Activated CD4-positive, alpha-beta T cell treated with anti-CD3 and anti-CD28 coated beads, Interleukin-2, Interleukin-4, amounts not matched to agents 100 ng/mL and 50 ng/mL, durations not matched to agents 16 hours and 8 hours (primary cell): Measurements from ENCODE around the gene RSU1.
"Not testable (repeated sequence)": the region's sequence is repeated elsewhere in the genome, so short reads cannot be mapped to it uniquely, and the experiment has no call there.

Source experiments
- DNase-seq: peaks from one replicate; pipeline ENCODE4 v3.0.0-alpha.2; 2020; ENCODE audit warnings: low spot score

Gene RSU1

GRCh38 chr10:16780338-16780880 is 36.8 kb downstream of the RSU1 start:
- no peak for DNase-seq

- DNase-seq, result peak; percentile 52
Observed at GRCh38 chr10:16779384-16779915, 37.8 kb downstream of the RSU1 start.

DNA sequence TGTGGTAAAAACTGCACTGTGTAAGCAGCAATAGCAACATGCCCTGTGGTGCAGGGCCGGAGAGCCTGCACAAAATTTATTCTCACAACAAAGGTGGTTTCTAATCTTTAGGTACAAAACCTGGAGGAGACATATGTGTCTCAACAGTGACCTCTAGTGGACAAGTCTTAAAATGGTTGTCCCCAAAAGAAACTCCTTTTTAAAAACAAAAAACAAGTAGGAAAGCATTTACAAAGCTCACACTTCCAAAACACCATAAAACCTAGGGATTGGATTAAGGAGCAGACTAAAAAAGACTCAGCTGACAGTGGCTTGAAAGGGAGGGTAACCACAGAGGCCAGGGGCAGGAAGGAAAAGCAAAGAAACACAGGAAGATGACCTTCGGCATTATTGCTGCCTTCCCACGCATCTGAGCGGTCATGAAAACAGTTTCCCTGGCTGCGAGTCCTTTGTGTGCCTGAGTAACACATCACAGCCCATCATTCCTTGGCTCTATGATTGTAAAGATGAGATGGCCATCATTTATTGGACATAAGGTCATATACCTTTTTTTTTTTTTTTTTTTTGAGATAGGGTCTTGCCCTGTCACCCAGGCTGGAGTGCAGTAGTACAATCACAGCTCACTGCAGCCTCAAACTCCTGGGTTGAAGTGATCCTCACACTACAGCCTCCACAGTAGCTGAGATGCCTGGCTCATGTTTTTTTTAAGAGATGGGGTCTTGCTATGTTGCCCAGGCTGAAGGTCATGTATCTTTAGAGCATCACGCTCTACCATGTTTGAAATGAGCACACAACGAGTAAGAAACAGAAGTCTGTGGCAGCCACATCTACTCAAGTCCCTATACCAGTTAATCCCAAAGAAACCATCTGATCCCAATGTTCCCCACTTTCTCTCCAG is 39.5 kb downstream of the RSU1 start:
- peak; percentile 62 for DNase-seq

DNA sequence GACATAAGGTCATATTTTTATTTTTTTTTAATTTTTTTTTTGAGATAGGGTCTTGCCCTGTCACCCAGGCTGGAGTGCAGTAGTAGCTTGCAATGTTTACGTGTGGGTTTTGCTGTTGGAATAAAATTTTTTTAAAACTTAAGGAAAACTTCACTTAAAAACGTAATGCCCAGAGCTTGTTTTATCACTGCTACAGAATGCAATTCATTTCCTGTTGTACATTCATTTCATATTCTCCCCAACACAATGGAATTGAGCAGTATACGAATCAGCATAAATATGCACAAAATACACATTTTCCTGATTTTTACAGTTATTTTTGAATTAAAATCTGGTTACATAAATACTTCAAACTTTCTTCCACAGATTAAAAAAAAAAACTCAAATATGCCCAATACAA is 40.3 kb downstream of the RSU1 start:
- no peak for DNase-seq

DNA sequence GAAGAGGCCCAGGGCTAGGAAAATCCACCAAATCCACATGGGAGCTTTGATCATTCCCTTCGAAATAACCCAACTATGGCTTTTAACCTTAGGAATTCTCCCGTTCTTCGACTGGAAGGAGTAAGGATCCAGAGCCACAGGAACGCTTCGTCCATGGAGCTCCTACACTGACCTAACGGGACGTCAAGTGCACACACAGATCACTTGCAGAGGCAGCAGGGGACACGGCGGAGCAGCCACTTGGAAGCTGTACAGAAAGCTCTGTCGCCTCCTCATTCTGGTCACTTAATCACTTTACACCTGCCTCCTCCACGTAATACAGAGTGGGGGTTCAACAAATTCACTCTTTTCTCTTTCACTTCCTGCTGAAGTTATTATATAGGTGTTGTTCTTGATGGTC is 43.9 kb downstream of the RSU1 start:
- DNase-seq, result no peak

DNA sequence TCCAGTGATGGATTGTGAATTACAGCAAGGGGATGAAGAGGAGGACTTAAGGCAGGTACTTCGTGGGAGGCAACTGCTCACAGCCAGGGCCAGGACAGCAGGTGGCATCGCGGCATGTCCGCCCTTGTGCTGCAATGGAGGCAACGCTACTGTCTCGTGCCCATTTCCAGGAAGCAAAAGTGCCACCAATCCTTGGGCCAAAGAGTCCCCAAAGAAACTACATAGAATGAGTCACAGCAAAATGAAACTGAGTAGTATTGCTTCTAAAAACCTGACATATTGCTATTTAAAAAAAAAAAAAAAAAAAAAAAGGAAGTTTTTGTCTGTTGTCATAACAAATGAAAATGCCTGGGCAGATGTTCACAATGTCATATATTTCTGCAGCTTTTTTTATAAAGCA is 46.6 kb downstream of the RSU1 start:
- peak; percentile 24 for DNase-seq

- no peak for DNase-seq
Observed at GRCh38 chr10:16770141-16770540, 47.1 kb downstream of the RSU1 start.

- DNase-seq, result no peak
Observed at GRCh38 chr10:16769331-16769730, 47.9 kb downstream of the RSU1 start.

- DNase-seq, result no peak
Observed at GRCh38 chr10:16768702-16769101, 48.5 kb downstream of the RSU1 start.

DNA sequence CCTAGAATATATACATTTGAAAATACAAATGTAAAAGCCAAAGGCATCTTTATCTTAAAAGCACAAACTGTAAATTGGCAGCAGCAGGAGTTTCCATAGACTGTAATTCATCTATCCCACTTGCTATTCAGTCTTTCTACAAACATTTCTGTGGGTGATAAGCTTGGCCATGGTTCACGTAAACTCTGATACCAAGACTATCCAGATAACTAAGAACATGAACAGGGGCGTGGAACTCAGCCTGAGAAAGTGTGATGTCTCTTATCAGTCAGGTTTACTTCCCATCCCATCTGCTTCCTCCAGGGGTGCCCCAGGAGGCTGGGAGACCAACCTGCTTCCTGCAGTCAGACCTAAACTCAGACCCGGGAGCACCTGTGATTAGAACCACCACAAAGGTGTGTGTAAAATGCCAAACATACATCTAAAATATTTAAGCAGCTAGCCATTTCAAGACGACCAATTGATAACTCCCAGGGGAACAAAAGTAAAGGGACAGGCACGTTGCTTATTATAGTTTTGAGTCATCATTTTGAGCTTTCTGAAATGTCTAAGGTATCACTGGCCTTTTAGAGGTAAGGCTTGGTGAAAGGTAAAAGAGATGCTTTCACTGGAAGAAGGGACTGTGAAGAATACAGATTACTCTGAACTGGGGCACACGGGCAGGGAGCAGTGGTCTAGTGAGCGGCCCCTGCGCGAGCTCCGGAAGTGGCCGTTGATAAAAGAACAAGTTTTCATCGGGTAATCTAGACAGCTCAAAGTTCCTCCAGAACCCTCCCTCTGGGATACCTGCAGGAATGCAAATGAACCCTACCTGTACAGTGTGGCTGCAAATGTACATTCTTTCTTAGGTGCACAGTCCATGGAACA is 51.5 kb downstream of the RSU1 start:
- peak; percentile 9 for DNase-seq

DNA sequence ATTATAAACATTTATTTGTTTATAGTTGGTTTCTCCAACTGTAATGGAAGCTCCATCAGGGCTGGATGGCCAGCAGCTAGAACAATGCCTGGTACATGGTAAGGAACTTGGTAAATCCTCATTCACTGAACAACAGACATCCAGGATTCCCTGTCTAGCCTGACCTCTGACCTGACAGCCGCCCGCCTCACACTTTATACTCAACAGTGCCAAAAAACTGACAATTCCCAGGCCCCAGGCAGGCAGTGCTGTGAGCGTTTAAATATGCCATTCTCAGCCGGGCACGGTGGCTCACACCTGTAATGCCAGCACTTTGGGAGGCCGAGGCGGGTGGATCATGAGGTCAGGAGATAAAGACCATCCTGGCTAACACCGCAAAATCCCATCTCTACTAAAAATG is 55.9 kb downstream of the RSU1 start:
- no peak for DNase-seq

DNA sequence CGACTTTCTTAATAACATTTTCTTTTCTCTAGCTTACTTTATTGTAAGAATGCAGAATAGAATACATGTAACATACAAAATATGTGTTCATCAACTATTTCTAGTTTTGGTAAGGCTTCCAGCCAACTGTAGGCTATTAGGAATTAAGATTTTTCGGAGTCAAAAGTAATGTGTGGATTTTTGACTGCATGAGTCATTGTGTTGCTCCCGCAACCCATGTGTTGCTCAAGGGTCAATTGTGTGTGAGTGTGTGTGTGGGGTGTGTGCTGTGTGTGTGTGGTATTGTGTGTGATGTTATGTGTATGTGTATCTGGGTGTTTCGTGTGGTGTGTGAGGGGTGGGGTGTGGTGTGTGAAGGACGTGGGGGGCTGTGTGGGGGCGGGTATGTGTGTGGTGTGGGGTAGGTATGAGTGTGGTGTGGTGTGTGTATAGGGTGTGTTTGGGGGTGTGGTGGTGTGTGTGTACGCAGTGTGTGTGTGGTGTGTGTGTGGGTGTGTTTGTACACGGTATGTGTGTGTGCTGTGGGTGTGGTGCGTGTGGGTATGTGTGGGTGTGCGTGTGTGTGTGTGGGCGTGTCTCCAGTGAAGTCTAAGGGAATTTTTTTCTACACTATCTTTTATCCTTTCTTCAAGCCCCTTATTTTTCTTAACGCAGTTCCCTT is 60.5 kb downstream of the RSU1 start:
- no peak for DNase-seq

DNA sequence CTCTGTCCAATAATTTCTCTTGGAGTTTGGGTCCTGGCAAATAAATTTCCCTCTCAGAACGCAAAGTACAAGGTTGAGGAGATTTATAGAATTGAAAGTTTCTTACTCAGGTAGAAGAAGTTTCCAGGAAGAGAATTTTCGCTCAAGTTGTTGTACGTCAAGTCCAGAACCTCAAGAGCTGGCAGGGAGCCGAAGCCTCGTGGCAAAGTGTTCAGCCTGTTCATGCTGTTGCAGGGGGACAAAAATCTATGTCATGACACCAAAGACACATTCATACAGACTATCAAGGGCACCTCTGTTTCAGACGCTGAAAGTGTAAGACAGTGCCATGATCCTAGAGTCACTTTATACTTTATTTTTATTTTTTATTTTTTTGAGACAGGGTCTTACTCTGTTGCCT is 62.5 kb downstream of the RSU1 start:
- no peak for DNase-seq

GRCh38 chr10:16752849-16753248 is 64.4 kb downstream of the RSU1 start:
- not testable (repeated sequence) for DNase-seq

DNA sequence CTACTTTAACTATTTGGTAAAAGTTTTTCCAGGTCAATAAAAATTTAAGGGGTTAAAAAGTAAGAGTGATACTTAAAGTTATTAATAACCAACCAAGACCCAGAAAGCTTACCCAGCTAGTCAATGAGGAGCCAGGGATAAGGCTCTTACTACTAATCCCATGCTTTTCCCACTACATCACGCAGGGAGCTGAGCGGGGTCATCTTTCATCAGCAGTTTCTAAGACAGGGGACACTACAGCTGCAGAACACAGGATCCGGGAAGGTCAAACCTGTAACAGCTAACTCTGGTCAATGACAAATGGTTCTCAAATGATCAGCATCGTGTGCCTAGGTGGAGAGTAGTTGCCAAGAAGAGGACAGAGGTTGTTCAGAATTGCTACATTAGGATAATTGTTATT is 65.1 kb downstream of the RSU1 start:
- no peak for DNase-seq

- DNase-seq, result no peak
Observed at GRCh38 chr10:16751244-16751643, 66.0 kb downstream of the RSU1 start.

DNA sequence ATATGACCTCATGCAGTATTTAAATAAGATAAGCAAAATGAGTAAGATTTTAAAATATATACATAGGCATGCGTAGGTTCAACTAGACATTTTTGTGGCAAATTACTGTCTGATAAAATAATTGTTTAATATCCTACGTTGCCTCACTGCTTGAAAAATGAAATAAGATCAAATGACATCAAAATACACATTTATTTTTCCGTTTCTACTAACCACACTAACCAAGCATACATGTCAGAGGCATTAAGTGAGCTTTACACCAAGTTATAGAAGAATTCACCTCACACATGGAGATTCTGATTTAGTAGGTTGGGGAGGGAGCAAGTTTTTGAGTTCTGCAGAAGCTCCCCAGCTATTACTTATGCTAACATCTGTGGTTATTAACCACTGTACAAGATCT is 66.8 kb downstream of the RSU1 start:
- DNase-seq, result no peak

DNA sequence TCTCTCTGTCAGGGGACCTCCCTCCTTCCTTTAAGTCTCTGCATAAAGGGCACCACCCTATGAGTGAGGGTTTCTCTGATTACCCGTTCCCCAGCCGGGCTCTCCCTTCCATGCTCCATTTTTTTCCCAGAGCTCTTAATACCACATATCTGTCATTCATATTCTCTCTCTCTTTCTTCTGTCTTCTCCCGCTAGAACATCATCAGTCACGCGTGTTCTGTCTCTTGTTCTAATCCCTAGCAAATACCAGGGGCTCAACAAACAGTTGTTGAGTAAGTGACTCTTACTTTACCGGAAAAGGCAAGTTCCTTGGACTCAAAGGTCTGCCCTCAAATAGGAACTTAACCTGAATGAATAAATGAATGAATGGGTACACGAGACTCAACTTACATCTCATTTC is 68.5 kb downstream of the RSU1 start:
- no peak for DNase-seq

- no peak for DNase-seq
Observed at GRCh38 chr10:16746856-16747255, 70.4 kb downstream of the RSU1 start.

DNA sequence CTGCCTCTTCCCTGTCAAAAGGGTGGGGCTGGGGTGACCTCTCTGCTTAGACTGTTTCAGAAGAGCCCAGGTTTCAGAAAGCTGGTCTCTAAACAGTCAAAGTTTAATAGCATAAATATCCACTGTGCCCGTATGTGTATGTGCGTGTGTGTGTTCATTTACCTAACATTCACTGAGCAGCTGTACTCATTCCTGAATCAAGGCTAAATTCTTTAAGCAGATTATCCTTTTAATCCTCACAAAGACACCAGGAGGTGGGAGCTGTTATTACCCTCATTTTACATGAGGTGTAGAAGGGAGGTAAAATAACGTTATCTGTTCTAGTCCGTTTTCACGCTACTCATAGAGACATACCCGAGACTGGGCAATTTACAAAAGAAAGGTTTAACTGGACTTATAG is 72.2 kb downstream of the RSU1 start:
- DNase-seq, result no peak

- no peak for DNase-seq
Observed at GRCh38 chr10:16742165-16742960, 74.9 kb downstream of the RSU1 start.
